ENCODE results near the gene PEX3.

Gene PEX3

DNA sequence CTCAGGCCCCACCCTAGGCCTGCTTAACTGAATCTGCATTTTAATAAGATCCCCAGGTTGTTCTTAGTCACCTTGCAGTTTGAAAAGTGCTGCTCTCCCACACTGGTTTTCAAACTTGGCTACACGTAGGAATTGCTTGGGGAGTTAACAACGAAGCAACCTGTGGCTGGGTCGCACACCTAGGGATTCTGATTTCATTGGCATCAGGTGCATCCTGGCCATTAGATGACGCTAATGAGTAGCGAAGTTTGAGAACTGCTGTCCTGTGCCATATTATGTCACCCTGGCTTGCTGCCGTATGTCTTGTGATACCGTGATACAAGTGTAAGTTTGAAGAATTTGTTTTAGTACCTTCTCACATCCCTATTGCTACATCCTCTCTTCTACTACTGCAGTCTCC lies 89.1 kb downstream of the PEX3 start:
- no peak for DNase-seq

DNA sequence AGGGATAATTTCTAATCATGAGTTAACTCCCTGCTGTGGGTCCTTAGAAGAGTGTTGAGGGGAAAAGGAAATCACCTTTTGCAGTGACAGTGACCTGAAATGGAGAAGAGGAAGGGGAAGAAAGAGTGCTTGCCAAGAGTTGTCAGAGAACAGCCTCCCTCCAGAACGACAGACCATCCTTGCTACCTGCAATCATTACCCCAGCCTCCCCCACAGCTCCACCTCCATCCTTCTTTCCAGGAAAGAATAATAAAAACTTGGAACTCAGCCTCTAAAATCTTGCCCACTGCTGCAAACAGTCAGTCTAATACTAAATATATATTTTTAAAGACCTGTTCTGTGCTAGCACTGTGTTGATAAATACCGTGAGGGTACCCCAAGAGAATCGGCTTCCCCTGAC lies 89.6 kb downstream of the PEX3 start:
- no peak for DNase-seq

All from activated gamma-delta T cell treated with Interleukin-2 at 50 U/mL for 16 hours (primary cell).